Esophagus muscularis mucosa (tissue), 4 donors: ENCODE measurements around the gene KLK1. TPM values are rescaled to one million over a fixed set of nuclear protein-coding genes. Genes with fewer than 3 reads are reported as not detected.

Source experiments
- small RNA-seq, 3 donors: library from RNA; depleted of rRNA; stranded (forward); fragments of <200 nt; gene quantifications; one replicate each; pipeline ENCODE3, GENCODE V24; 2016
- total RNA-seq, 4 donors: library from RNA; depleted of rRNA; stranded (reverse); fragments of >200 nt; gene quantifications; one replicate each; pipeline versions ENCODE4 v1.1.0 to v1.2.1, GENCODE V29; 2016

KLK1 gene
- total RNA-seq, 4 donors from 2014 or later: not detected

Small RNA genes within 50 kb of the gene (small RNA-seq; reads per million reads assigned to genes)
- gene SNORD88A: 52.1 to 105 (median 63.9) reads per million in 3 donors
- gene SNORD88B: 0 reads per million in 3 donors
- gene SNORD88C: 0 reads per million in 3 donors

Other genes with a start within 250 kb of the KLK1 start
- 1 to 10 TPM in 1 of 4 donors, under 1 TPM in 2, not detected in 1; 0.17 to 1.2 (median 0.71) TPM for gene SYT3, start 183.9 kb downstream of the KLK1 start, total RNA-seq
- gene C19orf81, start 174.3 kb downstream of the KLK1 start, total RNA-seq: 1 to 10 TPM in 1 of 4 donors, not detected in 3; 1.1 TPM
- under 1 TPM in 3 of 4 donors, not detected in 1; 0.11 to 0.42 (median 0.39) TPM for gene SHANK1, start 104.0 kb downstream of the KLK1 start, total RNA-seq
- 10 to 100 TPM in 3 of 4 donors, 1 to 10 TPM in 1; 8.3 to 15.4 (median 11.1) TPM for gene CLEC11A, start 100.4 kb downstream of the KLK1 start, total RNA-seq
- gene GPR32, start 53.3 kb downstream of the KLK1 start, total RNA-seq: not detected
- not detected for gene ACP4, start 33.4 kb downstream of the KLK1 start, total RNA-seq
- gene KLK15, start 9.8 kb upstream of the KLK1 start, total RNA-seq: not detected
- not detected for gene KLK3, start 31.1 kb upstream of the KLK1 start, total RNA-seq
- not detected for gene KLK2, start 49.7 kb upstream of the KLK1 start, total RNA-seq
- gene KLK4, start 87.6 kb upstream of the KLK1 start, total RNA-seq: not detected
- not detected for gene KLK5, start 129.3 kb upstream of the KLK1 start, total RNA-seq
- gene KLK6, start 145.8 kb upstream of the KLK1 start, total RNA-seq: not detected
- under 1 TPM in 2 of 4 donors, not detected in 2; 0.32 to 0.33 TPM for gene KLK7, start 160.1 kb upstream of the KLK1 start, total RNA-seq
- gene KLK8, start 177.8 kb upstream of the KLK1 start, total RNA-seq: not detected
- not detected for gene KLK10, start 195.9 kb upstream of the KLK1 start, total RNA-seq
- not detected for gene KLK11, start 202.8 kb upstream of the KLK1 start, total RNA-seq
- gene KLK12, start 211.2 kb upstream of the KLK1 start, total RNA-seq: not detected
- gene KLK13, start 241.3 kb upstream of the KLK1 start, total RNA-seq: not detected